HUES6 (cell line): ENCODE measurements around the gene TAF12.
A peak's percentile ranks its signal among the peaks of the same experiment; 100 is the strongest.
"Not testable (repeated sequence)": the region's sequence is repeated elsewhere in the genome, so short reads cannot be mapped to it uniquely, and the experiment has no call there.

Experiments
- H3K27ac ChIP-seq: 2 replicates; pipeline ENCODE4 v1.7.0; 2013; ENCODE audit warnings: low read depth, mild to moderate bottlenecking, low read length, inconsistent platforms
- H3K27me3 ChIP-seq: 2 replicates; pipeline ENCODE4 v1.6.1; 2013; ENCODE audit warnings: low read length; ENCODE audit not compliant: control insufficient read depth, insufficient read depth
- H3K36me3 ChIP-seq: 2 replicates; pipeline ENCODE4 v1.6.1; 2013; ENCODE audit warnings: low read length; ENCODE audit not compliant: control insufficient read depth, insufficient read depth
- H3K4me1 ChIP-seq: 2 replicates; pipeline ENCODE4 v1.6.1; 2013; ENCODE audit warnings: low read length; ENCODE audit not compliant: control insufficient read depth, insufficient read depth
- H3K4me3 ChIP-seq: 2 replicates; pipeline ENCODE4 v1.5.1; 2013; ENCODE audit warnings: low read depth, low read length
- H3K9ac ChIP-seq: one replicate; pipeline ENCODE4 v1.6.1; 2013; ENCODE audit warnings: mild to moderate bottlenecking, low read length
- H3K9me3 ChIP-seq: 2 replicates; pipeline ENCODE4 v1.6.1; 2013; ENCODE audit warnings: low read depth, low read length; ENCODE audit not compliant: control insufficient read depth, insufficient read depth

TAF12 gene

DNA sequence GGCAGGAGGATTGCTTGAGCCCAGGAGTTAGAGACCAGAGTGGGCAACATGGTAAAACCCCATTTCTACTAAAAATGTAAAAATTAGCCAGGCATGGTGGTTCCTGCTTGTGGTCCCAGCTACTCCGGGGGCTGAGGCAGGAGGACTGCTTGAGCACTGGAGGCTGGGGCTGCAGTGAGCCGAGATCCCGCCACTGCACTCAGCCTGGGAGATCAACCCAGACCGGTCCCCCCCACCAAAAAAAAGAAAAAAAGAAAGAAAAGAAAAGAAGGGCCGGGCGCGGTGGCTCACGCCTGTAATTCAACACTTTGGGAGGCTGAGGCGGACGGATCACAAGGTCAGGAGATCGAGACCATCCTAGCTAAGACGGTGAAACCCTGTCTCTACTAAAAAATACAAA lies 23.9 kb upstream of the TAF12 start:
- no peak overlapping the region for H3K9ac ChIP-seq
- H3K36me3 ChIP-seq: no peaks in the 10 kb centered on the region
- no peaks in the 10 kb centered on the region for H3K9me3 ChIP-seq
- H3K27me3 ChIP-seq: no peaks in the 10 kb centered on the region
- peaks cover 19% of the 10 kb centered on the region; the same call in 1 of the 2 replicates for H3K4me1 ChIP-seq
- no peak overlapping the region for H3K27ac ChIP-seq
- no peak overlapping the region for H3K4me3 ChIP-seq

DNA sequence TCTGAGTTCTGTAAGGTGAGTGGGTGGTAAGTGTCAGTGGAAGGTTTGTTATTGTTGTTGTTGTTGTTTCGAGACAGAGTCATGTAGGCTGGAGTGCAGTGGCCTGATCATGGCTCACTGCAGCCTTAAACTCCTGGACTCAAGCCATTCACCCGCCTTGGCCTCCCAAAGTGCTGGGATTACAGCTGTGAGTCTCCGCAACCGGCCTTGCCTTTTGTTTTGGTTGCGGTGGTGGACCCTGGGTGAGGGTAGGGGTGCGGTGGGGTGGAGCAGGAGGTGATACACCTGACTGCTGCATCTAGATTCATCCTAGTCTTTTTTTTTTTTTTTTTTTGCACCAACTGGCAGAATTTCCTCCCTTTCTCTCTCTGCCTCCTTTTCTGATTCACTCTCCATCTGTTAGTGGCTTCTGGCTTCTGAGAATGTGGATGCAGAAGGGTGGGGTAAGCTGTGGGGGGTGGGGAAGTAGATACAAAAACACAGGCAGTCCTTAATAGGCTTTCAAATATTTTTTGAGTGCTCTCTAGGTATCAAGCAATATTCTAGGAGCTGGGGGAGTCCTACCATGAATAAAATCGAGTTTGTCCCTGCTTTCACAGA lies 21.1 kb upstream of the TAF12 start:
- Histone ChIP-seq H3K36me3 (no peaks in the 10 kb centered on the region), H3K27me3 (no peaks in the 10 kb centered on the region), H3K9ac (no peak overlapping the region)

DNA sequence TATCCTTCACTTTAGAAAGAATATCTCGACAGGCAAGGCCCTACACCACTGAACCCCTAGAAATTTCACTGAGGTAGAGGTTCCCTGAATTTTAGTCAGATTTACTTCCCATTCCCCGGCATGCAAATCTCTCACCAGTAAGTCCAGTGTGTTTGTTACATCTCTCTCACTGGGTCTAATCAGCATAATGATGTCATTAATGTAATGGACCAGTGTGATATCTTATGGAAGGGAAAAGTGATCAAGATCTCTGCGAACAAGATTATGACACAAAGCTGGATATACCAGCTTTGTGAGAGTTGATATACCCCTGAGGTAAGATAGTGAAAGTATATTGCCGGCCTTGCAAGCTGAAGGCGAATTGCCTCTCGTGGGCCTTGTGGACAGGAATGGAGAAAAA lies 13.5 kb upstream of the TAF12 start:
- H3K27ac ChIP-seq: no peak overlapping the region
- H3K4me3 ChIP-seq: no peak overlapping the region
- H3K27me3 ChIP-seq: no peaks in the 10 kb centered on the region
- H3K9ac ChIP-seq: no peak overlapping the region
- no peaks in the 10 kb centered on the region for H3K4me1 ChIP-seq
- no peaks in the 10 kb centered on the region for H3K36me3 ChIP-seq
- H3K9me3 ChIP-seq: no peaks in the 10 kb centered on the region

More for the DNA sequence above, 21.1 kb upstream of the TAF12 start:
- Histone ChIP-seq H3K4me1 (peaks cover 15% of the 10 kb centered on the region; the same call in 1 of the 2 replicates), H3K27ac (no peak overlapping the region), H3K4me3 (no peak overlapping the region), H3K9me3 (no peaks in the 10 kb centered on the region)

DNA sequence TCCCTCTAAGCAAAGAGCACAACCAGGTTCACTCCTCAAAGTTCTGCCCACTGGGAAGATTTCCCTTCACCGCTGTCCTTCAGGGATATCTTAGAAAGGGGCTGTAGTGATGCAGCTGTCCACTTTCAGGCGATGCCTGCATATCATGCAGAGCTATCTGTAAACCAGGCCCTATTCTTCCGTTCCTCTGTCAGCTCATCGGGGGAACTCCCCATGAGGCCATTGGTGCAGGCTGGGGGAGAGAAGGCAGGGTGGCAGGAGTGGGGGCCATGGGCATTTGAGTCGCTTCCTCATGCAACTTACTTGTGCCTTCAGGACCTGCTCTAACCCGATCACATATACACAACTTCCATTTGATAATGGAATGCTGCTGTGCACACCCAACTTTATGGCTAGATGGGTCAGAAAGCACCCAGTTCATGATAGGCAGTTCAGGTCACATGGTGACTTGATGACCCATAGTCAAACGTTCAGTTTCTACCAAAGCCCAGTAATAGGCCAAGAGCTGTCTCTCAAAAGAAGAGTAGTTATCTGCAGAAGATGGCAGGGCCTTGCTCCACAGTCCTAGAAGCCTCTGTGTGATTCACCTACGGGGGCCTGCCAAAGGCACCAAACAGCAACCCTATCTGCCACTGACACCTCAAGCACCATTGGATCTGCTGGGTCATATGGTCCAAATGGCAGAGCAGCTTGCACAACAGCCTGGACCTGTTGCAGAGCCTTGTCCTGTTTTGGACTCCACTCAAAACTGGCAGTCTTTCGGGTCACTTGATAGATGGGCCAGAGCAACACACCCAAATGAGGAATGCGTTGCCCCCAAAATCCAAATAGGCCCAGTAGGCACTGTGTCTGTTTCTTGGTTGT lies 12.8 kb upstream of the TAF12 start:
- not testable (repeated sequence) for H3K36me3 ChIP-seq, H3K9ac ChIP-seq, H3K27me3 ChIP-seq, H3K9me3 ChIP-seq, H3K4me3 ChIP-seq, H3K4me1 ChIP-seq, H3K27ac ChIP-seq

DNA sequence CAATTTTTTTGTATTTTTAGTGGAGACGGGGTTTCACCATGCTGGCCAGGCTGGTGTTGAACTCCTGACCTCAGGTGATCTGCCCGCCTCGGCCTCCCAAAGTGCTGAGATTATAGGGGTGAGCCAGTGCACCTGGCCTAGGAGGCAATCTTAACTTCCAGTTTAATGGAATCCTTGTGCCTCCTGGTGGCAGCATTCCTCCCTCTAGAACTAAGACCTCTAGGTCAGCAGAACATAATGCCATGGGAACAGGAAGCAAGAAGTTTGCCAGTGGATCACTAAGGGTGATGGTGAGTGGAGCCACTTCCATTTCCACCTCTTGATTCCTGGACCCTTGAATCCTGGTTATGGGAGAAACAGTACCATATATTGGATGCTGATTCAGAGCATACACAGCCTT lies 11.0 kb upstream of the TAF12 start:
- not testable (repeated sequence) for H3K9me3 ChIP-seq, H3K27me3 ChIP-seq, H3K4me3 ChIP-seq, H3K4me1 ChIP-seq, H3K36me3 ChIP-seq, H3K27ac ChIP-seq, H3K9ac ChIP-seq

DNA sequence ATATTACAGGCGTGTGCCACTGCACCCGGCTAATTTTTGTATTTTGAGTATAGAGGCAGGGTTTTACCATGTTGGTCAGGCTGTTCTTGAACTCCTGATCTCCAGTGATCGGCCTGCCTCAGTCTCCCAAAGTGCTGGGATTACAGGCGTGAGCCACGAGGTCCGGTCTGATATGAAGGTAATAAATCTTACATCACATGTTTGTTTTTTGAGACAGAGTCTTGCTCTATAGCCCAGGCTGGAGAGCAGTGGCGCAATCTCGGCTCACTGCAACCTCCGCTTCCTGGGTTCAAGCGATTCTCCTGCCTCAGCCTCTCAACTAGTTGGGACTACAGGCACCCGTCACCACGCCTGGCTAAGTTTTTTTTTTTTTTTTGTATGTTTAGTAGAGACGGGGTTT lies 10.2 kb upstream of the TAF12 start:
- not testable (repeated sequence) for H3K36me3 ChIP-seq, H3K4me3 ChIP-seq, H3K27me3 ChIP-seq, H3K27ac ChIP-seq, H3K9me3 ChIP-seq, H3K4me1 ChIP-seq, H3K9ac ChIP-seq

DNA sequence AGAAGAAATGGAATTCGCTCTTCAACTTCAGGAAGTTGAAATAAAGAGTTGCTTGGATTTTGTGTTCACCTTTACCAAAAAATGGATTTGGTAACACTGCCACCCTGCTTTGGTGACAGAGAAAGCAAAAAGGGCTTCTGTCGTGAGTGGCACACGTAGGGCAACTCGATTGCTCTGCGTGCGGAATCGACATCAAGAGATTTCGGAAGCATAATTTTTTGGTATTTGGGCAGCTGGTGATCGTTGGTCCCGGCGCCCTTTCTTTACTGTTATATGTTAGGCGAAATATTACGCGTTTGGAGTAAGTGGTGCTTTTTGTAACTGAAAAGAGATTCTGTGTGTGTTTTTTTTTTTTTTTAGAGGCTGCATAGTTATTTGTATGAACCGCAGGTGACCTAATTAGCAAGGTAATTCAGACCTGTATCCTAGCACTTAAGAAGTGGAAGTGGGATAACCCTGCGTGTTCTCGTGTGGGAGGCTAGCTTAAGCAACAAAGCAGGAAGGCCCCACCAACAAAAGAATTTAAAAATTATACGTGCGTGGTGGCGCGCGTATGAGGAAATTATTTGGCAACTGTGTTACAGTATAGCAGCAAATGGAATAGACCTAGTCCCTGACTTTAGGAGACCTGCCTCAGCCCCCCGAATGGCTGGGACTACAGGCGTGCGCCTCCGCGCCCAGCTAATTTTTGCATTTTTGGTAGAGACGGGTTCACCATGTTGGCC lies 5.8 kb upstream of the TAF12 start, which contains the start of gene RNU11:
Gene RNU11, plus strand, starts transcription at position 127 of the 725 bp plus-strand sequence.
- Histone ChIP-seq H3K36me3 (no peaks in the 10 kb centered on the region), H3K4me3 (peak within 1 kb of the TSS; percentile 69), H3K9ac (peak within 1 kb of the TSS; percentile 96), H3K4me1 (peaks cover 5% of the 10 kb centered on the region), H3K9me3 (no peaks in the 10 kb centered on the region), H3K27me3 (no peaks in the 10 kb centered on the region), H3K27ac (peak within 1 kb of the TSS; percentile 99)

DNA sequence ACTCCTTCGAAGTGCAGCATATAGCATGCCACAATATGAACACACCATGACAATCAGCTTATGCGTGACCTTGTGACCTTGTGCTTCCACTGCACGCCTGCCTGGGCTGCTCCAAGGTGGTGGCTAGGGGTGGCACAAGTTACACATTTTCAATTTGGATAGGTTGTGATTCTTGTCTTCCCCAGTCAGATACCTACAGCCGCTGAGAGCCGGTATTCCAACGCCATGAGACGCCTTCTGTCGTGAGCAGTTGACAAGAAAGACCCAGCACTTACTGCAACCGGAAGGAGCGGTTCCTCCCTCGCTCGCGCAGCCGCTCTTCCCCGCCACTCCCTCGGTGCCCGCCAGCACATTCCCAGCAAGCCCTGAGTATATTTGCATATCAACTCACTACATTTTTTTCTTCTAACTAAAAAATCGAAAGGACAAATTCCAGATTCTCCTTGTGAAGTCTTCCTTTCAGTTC lies 5.2 kb upstream of the TAF12 start:
- Histone ChIP-seq H3K9ac (peak overlapping the region; percentile 96), H3K27ac (peak overlapping the region; percentile 99), H3K4me1 (peaks cover 8% of the 10 kb centered on the region), H3K36me3 (no peaks in the 10 kb centered on the region), H3K27me3 (no peaks in the 10 kb centered on the region), H3K4me3 (peak overlapping the region; percentile 69), H3K9me3 (no peaks in the 10 kb centered on the region)

DNA sequence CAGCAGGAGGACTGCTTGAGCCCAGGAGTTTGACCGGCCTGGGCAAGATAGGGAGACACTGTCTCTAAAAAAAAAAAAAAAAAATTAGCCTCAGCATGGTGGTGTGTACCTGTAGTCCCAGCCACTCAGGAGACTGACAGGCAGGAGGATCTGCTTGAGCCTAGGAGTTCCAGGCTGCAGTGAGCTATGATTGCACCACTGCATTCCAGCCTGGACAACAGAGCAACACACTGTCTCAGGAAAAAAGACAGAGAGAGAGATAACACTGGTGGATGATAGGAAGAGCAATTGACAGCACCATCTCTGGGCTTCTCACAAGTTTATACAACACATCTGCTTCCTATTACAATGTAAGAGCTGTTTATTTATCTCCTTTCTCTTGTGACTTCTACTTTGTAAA lies 3.2 kb upstream of the TAF12 start:
- no peak overlapping the region for H3K9ac ChIP-seq
- H3K9me3 ChIP-seq: no peaks in the 10 kb centered on the region
- no peak overlapping the region for H3K4me3 ChIP-seq
- H3K27ac ChIP-seq: no peak overlapping the region
- H3K27me3 ChIP-seq: no peaks in the 10 kb centered on the region
- peaks cover 8% of the 10 kb centered on the region for H3K4me1 ChIP-seq
- no peaks in the 10 kb centered on the region for H3K36me3 ChIP-seq

DNA sequence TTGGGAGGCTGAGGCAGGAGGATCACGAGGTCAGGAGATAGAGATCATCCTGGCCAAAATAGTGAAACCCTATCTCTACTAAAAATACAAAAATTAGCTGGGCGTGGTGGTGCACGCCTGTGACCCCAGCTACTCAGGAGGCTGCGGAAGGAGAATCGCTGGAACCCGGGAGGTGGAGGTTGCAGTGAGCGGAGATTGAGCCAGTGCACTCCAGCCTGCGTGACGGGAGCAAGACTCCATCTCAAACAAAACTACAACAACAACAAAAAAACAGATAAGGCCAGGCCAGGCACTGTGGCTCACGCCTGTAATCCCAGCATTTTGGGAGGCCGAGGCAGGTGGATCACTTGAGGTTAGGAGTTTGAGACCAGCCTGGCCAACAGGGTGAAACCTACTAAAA lies 2.5 kb upstream of the TAF12 start:
- not testable (repeated sequence) for H3K27ac ChIP-seq, H3K27me3 ChIP-seq, H3K4me1 ChIP-seq, H3K36me3 ChIP-seq, H3K4me3 ChIP-seq, H3K9me3 ChIP-seq, H3K9ac ChIP-seq

DNA sequence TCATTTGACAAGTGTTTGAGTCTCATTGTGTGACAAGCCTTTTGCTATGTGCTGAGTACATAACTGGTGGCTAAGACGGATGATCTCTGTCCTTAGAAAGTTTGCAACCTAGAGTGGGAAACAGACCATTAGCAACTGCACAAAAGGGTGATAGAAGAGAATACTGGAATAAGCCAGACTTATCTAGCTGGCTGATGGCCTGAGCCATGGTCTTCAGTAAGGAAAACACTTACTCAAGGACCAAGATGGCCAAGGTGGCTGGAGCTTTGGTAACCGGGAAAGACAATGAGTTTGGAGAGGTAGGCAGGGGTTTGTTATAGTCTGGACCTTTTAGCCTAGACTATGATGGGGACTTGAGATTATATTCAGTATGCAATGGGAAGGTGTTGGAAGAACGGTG lies 1.6 kb upstream of the TAF12 start:
- H3K4me1 ChIP-seq: peaks cover 8% of the 10 kb centered on the region
- no peak overlapping the region for H3K9ac ChIP-seq

More for the DNA sequence above, 1.6 kb upstream of the TAF12 start:
- H3K36me3 ChIP-seq: no peaks in the 10 kb centered on the region
- H3K9me3 ChIP-seq: no peaks in the 10 kb centered on the region
- H3K27ac ChIP-seq: no peak overlapping the region
- no peaks in the 10 kb centered on the region for H3K27me3 ChIP-seq
- no peak overlapping the region for H3K4me3 ChIP-seq
